Measurements from ENCODE around the gene ZNF674.

ZNF674 gene

GRCh38 chrX:46587158-46587557 is 41.9 kb upstream of the ZNF674 start:
- no peak overlapping the region for H3K4me2 ChIP-seq
- H2AFZ ChIP-seq (ENCODE audit: low read depth): no peak overlapping the region
- no peaks in the 10 kb centered on the region for H3K79me2 ChIP-seq (ENCODE audit: insufficient read depth, low read depth)
- H3K4me3 ChIP-seq (IDR thresholded peaks at IDR 0.05; ENCODE audit: insufficient read depth, low read depth, low read length): no peak overlapping the region
- H3K27ac ChIP-seq: no peak overlapping the region
- no peaks in the 10 kb centered on the region for H3K36me3 ChIP-seq (ENCODE audit: insufficient read depth)
- H3K4me1 ChIP-seq (ENCODE audit: low read depth, poor library complexity, severe bottlenecking): no peaks in the 10 kb centered on the region
- H3K9ac ChIP-seq: no peak overlapping the region
- H3K27me3 ChIP-seq (ENCODE audit: insufficient read depth, low read depth): no peaks in the 10 kb centered on the region
- H4K20me1 ChIP-seq (ENCODE audit: insufficient read depth): no peaks in the 10 kb centered on the region
- TF ChIP-seq, protein P1, sequence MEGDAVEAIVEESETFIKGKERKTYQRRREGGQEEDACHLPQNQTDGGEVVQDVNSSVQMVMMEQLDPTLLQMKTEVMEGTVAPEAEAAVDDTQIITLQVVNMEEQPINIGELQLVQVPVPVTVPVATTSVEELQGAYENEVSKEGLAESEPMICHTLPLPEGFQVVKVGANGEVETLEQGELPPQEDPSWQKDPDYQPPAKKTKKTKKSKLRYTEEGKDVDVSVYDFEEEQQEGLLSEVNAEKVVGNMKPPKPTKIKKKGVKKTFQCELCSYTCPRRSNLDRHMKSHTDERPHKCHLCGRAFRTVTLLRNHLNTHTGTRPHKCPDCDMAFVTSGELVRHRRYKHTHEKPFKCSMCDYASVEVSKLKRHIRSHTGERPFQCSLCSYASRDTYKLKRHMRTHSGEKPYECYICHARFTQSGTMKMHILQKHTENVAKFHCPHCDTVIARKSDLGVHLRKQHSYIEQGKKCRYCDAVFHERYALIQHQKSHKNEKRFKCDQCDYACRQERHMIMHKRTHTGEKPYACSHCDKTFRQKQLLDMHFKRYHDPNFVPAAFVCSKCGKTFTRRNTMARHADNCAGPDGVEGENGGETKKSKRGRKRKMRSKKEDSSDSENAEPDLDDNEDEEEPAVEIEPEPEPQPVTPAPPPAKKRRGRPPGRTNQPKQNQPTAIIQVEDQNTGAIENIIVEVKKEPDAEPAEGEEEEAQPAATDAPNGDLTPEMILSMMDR (conservative IDR thresholded peaks at IDR 0.05; ENCODE audit: low read depth, low read length): no peak

GRCh38 chrX:46584736-46585135 is 39.5 kb upstream of the ZNF674 start:
- no peak overlapping the region for H3K4me3 ChIP-seq (IDR thresholded peaks at IDR 0.05; ENCODE audit: insufficient read depth, low read depth, low read length)
- H3K4me2 ChIP-seq: no peak overlapping the region
- no peaks in the 10 kb centered on the region for H3K79me2 ChIP-seq (ENCODE audit: insufficient read depth, low read depth)
- H4K20me1 ChIP-seq (ENCODE audit: insufficient read depth): no peaks in the 10 kb centered on the region
- H3K27ac ChIP-seq: no peak overlapping the region
- no peaks in the 10 kb centered on the region for H3K36me3 ChIP-seq (ENCODE audit: insufficient read depth)
- H3K9ac ChIP-seq: no peak overlapping the region
- no peaks in the 10 kb centered on the region for H3K27me3 ChIP-seq (ENCODE audit: insufficient read depth, low read depth)
- TF ChIP-seq, protein P1 (conservative IDR thresholded peaks at IDR 0.05; ENCODE audit: low read depth, low read length): no peak
- no peaks in the 10 kb centered on the region for H3K4me1 ChIP-seq (ENCODE audit: low read depth, poor library complexity, severe bottlenecking)
- no peak overlapping the region for H2AFZ ChIP-seq (ENCODE audit: low read depth)

DNA sequence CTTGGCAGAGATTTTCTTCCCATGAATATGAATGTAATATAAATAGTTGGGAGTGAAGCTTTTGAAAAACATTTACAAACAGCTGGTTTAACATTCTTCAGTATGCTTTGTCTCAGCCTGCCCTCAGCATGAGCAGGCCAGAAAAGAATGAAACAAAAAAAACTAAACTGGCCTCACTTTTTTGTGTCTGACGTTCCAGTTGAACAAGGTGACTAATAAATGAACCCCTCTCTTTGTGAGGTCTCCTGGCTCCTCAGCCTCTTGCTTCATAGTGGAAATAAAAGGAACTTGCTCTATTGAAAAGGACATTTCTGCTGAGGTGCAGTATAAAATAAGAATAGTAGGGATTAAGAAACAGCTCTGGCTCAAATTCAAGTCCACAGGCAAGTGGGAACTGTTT is 37.7 kb upstream of the ZNF674 start:
- Histone ChIP-seq H3K9ac (no peak overlapping the region), H3K27ac (no peak overlapping the region), H3K36me3 (ENCODE audit: insufficient read depth) (no peaks in the 10 kb centered on the region), H2AFZ (ENCODE audit: low read depth) (no peak overlapping the region), H4K20me1 (ENCODE audit: insufficient read depth) (no peaks in the 10 kb centered on the region), H3K4me2 (no peak overlapping the region), H3K4me1 (ENCODE audit: low read depth, poor library complexity, severe bottlenecking) (no peaks in the 10 kb centered on the region), H3K4me3 (IDR thresholded peaks at IDR 0.05; ENCODE audit: insufficient read depth, low read depth, low read length) (no peak overlapping the region), H3K27me3 (ENCODE audit: insufficient read depth, low read depth) (no peaks in the 10 kb centered on the region), H3K79me2 (ENCODE audit: insufficient read depth, low read depth) (no peaks in the 10 kb centered on the region)
- TF ChIP-seq, protein P1 (conservative IDR thresholded peaks at IDR 0.05; ENCODE audit: low read depth, low read length): no peak

- TF ChIP-seq, protein P1 (conservative IDR thresholded peaks at IDR 0.05; ENCODE audit: low read depth, low read length): no peak
- Histone ChIP-seq H3K79me2 (ENCODE audit: insufficient read depth, low read depth) (no peaks in the 10 kb centered on the region), H3K9ac (no peak overlapping the region), H4K20me1 (ENCODE audit: insufficient read depth) (no peaks in the 10 kb centered on the region), H3K4me3 (IDR thresholded peaks at IDR 0.05; ENCODE audit: insufficient read depth, low read depth, low read length) (no peak overlapping the region), H3K4me1 (ENCODE audit: low read depth, poor library complexity, severe bottlenecking) (no peaks in the 10 kb centered on the region), H2AFZ (ENCODE audit: low read depth) (no peak overlapping the region), H3K27me3 (ENCODE audit: insufficient read depth, low read depth) (no peaks in the 10 kb centered on the region), H3K27ac (no peak overlapping the region), H3K36me3 (ENCODE audit: insufficient read depth) (no peaks in the 10 kb centered on the region), H3K4me2 (no peak overlapping the region)
Observed at GRCh38 chrX:46582325-46582724, 37.1 kb upstream of the ZNF674 start.

Data from KMS-11 (cell line).